ENCODE measurements around the gene NRCAM.
"Not testable (repeated sequence)": the region's sequence is repeated elsewhere in the genome, so short reads cannot be mapped to it uniquely, and the experiment has no call there.

The NRCAM gene

GRCh38 chr7:108387686-108388085 lies 68.5 kb downstream of the NRCAM start:
- H3K4me3 ChIP-seq (ENCODE audit: low read depth, low read length); POLR2A ChIA-PET; CTCF ChIA-PET; H3K4me1 ChIP-seq (ENCODE audit: control insufficient read depth, insufficient read depth, low read length); H3K36me3 ChIP-seq (ENCODE audit: control insufficient read depth in 2 of 2, insufficient read depth in 1 of 2, low read length in 2 of 2); H3K9me3 ChIP-seq (ENCODE audit: control insufficient read depth, insufficient read depth, low read depth, low read length); H3K27ac ChIP-seq (ENCODE audit: extremely low read depth, low read depth, low read length): not testable (repeated sequence)
- TF ChIP-seq ZNF580 (tag by site-specific recombination; IDR thresholded peaks at IDR 0.05) (peak; percentile 73; the same call in 1 of the 2 replicates), ZNF280D (tag by site-specific recombination; IDR thresholded peaks at IDR 0.05) (0 out of 2 replicates have a peak, but pooled peaks have one; percentile 39), ZNF146 (tag by site-specific recombination; IDR thresholded peaks at IDR 0.05) (peak; percentile 98)

GRCh38 chr7:108385834-108386422 lies 70.3 kb downstream of the NRCAM start:
- POLR2A ChIA-PET, result no interaction called here
- no peak for TF ChIP-seq ZNF121 (tag by site-specific recombination; IDR thresholded peaks at IDR 0.05)
- TF ChIP-seq ZNF354C (tag by site-specific recombination; IDR thresholded peaks at IDR 0.05; ENCODE audit: borderline replicate concordance, low read depth), result no peak
- TF ChIP-seq ZNF23 (tag by site-specific recombination; IDR thresholded peaks at IDR 0.05; ENCODE audit: borderline replicate concordance), result no peak
- TF ChIP-seq ZNF112 (tag by site-specific recombination; IDR thresholded peaks at IDR 0.05), result no peak
- TF ChIP-seq ZNF292 (tag by site-specific recombination; IDR thresholded peaks at IDR 0.05; ENCODE audit: borderline replicate concordance, low read depth), result no peak
- no peak for TF ChIP-seq GLIS1 (tag by site-specific recombination; IDR thresholded peaks at IDR 0.05)
- no peak for TF ChIP-seq ZNF239 (tag by site-specific recombination; IDR thresholded peaks at IDR 0.05)
- TF ChIP-seq ZBTB21 (tag by site-specific recombination; IDR thresholded peaks at IDR 0.05), result no peak
- CTCF ChIA-PET, result interaction anchor here (0.6 to 1.4 kb wide), 4 partner anchors 11 to 202 kb away, joined by 3 to 5 read pairs (median 4); no protein-coding TSS in a partner anchor
- Histone ChIP-seq H3K27ac (ENCODE audit: extremely low read depth, low read depth, low read length) (no peak overlapping the region), H3K9me3 (ENCODE audit: control insufficient read depth, insufficient read depth, low read depth, low read length) (no peaks in the 10 kb centered on the region), H3K36me3 (ENCODE audit: control insufficient read depth in 2 of 2, insufficient read depth in 1 of 2, low read length in 2 of 2) (no peaks in the 10 kb centered on the region), H3K4me3 (ENCODE audit: low read depth, low read length) (no peak overlapping the region), H3K4me1 (ENCODE audit: control insufficient read depth, insufficient read depth, low read length) (peaks cover 14% of the 10 kb centered on the region)

GRCh38 chr7:108384716-108385483 lies 71.3 kb downstream of the NRCAM start:
- Histone ChIP-seq H3K27ac (ENCODE audit: extremely low read depth, low read depth, low read length) (no peak overlapping the region), H3K4me1 (ENCODE audit: control insufficient read depth, insufficient read depth, low read length) (peaks cover 14% of the 10 kb centered on the region), H3K9me3 (ENCODE audit: control insufficient read depth, insufficient read depth, low read depth, low read length) (no peaks in the 10 kb centered on the region), H3K4me3 (ENCODE audit: low read depth, low read length) (no peak overlapping the region), H3K36me3 (ENCODE audit: control insufficient read depth in 2 of 2, insufficient read depth in 1 of 2, low read length in 2 of 2) (no peaks in the 10 kb centered on the region)
- TF ChIP-seq PATZ1 (tag by site-specific recombination; IDR thresholded peaks at IDR 0.05) (no peak), ZNF654 (tag by site-specific recombination; IDR thresholded peaks at IDR 0.05; ENCODE audit: low read depth) (peak; percentile 20), ZNF600 (tag by site-specific recombination; IDR thresholded peaks at IDR 0.05) (no peak)
- ChIA-PET CTCF (interaction anchor here (0.6 to 1.6 kb wide), 9 partner anchors 10 to 297 kb away, joined by 3 to 7 read pairs (median 4); no protein-coding TSS in a partner anchor), POLR2A (no interaction called here)
